GM18870 (cell line): Measurements from ENCODE around the gene TEX28.
"Not testable (repeated sequence)": the region's sequence is repeated elsewhere in the genome, so short reads cannot be mapped to it uniquely, and the experiment has no call there.

ENCODE experiments used
- ATAC-seq: cut with Tn5 transposase; IDR thresholded peaks from one replicate; pipeline ENCODE4 v1.9.1; 2021; ENCODE audit warnings: moderate library complexity; ENCODE audit not compliant: unreplicated experiment

TEX28 gene

DNA sequence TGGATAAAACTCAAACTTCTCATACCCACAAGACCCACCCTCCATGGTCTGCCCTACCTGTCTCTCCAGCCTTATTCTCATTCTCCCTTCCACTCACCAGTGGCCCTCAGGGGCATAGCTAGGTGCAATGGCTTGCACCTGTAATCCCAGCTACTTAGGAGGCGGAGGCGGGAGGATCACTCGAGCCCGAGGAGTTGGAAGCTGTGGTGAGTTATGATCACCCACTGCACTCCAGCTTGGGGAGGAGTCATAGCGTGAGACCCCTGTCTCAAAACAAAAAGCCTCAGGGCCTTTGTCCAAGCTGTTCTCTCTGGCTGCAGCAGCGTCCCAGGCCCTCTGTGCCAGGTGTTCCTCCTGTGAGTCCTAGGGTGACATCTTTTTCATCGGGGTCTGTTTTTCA, 17.2 kb upstream of the TEX28 start:
- ATAC-seq: no peak

DNA sequence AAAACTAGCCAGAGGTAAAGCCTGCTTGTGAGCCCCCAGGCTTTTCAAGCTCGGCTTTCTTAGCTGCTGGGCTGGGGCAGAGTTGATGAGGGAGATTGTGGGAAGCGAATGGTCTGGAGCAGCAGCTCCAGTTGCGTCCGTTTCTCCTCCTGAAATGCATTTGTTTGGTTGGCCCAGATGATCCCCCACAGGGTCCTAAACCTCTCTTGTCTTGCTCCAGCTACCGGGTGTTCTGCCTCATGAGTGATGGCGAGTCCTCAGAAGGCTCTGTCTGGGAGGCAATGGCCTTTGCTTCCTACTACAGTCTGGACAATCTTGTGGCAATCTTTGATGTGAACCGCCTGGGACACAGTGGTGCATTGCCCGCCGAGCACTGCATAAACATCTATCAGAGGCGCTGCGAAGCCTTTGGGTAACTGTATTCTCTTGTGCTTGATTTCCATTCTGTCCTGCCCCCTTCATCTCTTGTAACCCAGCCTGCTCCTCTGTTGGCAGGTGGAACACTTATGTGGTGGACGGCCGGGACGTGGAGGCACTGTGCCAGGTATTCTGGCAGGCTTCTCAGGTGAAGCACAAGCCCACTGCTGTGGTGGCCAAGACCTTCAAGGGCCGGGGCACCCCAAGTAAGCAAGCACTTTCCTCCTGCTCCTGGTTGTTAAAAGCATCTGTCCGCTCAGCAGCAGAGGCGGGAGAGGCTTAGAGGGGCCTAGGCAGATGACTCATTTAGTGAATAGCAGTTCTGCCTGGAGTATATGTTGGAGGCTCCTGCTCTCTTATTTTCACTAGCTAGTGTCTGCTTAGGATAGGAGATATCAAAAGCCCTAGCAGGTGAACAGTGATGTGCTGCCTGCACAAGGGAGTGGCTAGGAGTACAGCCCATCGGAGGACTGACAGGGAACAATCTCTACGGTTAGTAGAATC, 16.0 kb upstream of the TEX28 start:
- no peak for ATAC-seq

DNA sequence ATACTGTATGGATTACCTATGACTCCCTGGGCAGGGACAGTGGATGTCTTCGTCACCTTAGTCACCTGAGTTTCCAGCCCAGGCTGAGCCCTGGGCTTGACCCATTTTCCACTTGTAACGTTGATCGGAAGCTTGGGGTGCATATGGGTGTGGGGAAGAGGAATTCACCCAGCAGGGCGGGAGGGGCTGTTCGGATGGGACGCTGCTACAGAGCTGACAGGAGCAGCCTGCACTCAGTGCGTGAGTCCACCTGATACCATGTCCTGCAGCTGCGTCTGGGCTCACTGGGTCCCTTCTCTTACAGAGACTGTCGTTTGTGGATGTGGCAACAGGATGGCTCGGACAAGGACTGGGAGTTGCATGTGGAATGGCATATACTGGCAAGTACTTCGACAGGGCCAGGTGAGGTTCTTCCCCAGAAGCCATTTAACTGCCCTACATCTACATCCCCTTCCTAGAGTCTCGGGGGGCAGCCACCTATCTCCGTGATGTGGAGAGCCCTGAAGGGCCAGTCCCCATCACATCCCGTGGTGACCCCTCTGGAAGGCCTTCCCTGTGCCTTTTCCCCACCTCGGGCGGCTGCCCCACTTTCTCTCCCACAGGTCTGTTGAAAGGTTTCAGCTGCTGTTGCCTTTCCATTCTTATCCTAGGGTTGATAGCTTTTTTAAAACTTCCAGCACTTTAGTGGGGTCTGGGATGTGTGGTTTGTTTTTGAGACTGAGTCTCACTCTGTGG, 14.3 kb upstream of the TEX28 start:
- no peak for ATAC-seq

- no peak for ATAC-seq
These were observed 13.4 kb upstream of the TEX28 start for GRCh38 chrX:154308108-154308946.

- ATAC-seq: no peak
These were observed 12.3 kb upstream of the TEX28 start for GRCh38 chrX:154307202-154307601.

GRCh38 chrX:154305541-154306205, 10.7 kb upstream of the TEX28 start:
- no peak for ATAC-seq

GRCh38 chrX:154304846-154305245, 9.9 kb upstream of the TEX28 start:
- ATAC-seq: no peak

GRCh38 chrX:154303476-154303875, 8.6 kb upstream of the TEX28 start:
- no peak for ATAC-seq

GRCh38 chrX:154302998-154303397, 8.1 kb upstream of the TEX28 start:
- ATAC-seq: not testable (repeated sequence)

DNA sequence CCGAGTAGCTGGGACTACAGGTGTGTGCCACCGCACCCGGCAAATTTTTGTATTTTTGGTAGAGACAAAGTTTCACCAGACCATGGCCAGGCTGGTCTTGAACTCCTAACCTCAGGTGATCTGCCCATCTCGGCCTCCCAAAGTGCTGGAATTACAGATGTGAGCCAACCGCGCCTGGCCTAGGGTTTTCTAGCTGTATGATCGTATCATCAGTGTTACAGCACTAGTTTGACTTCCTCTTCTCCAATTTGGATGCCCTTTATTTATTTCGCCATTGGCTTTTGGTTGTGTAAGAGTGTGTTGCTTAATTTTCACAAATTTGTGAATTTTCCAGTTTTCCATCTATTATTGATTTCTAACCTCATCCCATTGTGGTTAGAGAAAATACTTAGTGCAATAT, 5.9 kb upstream of the TEX28 start:
- no peak for ATAC-seq

DNA sequence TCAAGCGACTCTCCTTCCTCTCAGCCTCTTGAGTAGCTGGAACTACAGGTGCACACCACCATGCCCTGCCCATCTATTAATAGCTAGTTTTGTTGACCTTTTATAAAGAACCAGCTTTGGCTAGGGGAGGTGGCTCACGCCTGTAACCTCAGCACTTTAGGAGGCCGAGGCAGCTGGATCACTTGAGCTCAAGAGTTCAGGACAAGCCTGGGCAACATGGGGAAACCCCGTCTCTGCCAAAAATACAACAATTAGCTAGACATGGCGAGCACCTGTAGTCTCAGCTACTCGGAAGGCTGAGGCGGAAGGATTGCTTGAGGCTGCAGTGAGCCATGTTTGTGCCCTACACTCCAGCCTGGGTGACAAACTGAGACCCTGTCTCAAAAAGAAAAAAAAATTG, 3.4 kb upstream of the TEX28 start:
- no peak for ATAC-seq

DNA sequence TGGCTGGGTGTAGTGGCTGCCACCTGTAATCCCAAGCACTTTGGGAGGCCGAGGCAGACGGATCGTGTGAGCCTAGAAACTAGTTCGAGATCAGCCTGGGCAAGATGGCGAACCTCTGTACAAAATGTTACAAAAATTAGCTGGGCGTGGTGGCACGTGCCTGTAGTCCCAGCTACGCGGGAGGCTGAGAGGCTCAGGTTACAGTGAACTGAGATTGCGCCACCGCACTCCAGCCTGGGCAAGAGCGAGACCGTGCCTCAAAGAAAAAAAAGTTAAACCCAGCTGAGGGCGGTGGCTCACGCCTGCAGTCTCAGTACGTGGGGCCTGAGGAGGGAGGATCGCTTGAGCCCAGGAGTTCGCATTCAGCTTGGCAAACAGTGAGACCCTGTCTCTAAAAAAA, 1.8 kb upstream of the TEX28 start:
- no peak for ATAC-seq

DNA sequence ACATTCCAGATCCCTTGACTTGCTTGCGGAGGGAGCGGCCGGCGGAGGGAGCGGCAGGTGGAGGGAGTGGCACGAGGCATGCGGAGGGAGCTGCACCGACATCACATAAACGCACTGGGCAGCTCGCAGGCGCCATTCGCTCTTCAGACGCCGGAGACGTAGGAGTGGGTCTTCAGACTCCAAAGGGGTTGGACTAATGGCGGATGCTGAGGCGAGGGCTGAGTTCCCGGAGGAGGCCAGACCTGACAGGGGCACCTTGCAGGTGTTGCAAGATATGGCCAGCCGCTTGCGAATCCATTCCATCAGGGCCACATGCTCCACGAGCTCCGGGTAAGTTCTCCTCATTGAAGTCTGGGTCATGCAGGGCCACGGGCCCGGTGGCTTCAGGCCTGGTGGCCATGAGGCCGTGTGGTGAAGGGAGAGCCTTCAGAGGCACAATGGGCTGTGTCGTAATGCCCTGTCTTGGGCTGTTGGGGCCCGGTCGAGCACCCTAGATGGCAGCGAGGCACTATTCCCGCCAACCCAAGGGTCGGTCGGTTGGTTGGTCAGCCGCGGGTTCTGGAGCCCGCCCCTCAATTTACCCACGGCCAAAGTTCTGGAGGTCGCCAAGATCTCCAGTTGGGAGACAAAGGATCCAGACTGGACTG, 863 bp upstream of the TEX28 start, which contains the start of gene TKTL1:
TSS of gene TKTL1 (plus strand) at position 132 of the 647 bp plus-strand sequence. CDS start at position 197, 65 bp downstream.
- no peak for ATAC-seq

GRCh38 chrX:154286406-154286805, 8.5 kb downstream of the TEX28 start:
- not testable (repeated sequence) for ATAC-seq

DNA sequence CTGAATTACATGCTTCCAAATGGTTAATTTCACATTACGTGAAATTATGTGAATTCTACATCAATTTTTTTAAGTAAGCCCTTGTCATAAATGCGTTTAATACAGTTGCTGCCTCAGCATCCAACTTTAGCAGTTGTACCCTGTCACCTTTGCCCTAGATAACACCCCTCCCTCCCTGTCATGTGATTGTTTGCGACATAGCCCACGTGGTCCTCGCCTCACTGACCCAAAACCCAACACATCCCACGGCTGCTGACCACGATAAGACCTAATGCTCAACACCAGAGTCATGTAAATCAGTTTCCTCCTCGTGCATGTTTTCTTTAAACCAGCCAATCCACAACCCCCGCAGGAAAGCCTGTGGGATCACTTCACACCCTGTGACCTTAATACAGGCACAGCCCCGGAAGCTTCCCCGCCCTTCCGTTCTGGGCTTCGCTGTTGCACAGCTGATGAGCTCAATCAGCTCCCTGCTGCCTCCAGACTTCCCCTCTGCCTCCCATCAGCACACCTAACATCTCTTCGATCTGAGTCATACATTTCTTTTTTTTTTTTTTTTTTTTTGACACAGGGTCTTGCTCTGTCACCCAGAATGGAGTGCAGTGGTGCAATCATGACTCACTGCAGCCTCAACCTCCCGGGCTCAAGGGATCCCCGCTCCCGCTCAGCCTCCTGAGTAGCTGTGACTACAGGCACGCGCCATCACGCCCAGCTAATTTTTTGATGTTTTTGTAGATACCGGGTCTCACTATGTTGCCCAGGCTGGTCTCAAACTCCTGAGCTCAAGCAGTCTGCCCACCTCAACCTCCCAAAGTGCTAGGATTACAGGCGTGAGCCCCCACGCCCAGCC, 10.2 kb downstream of the TEX28 start:
- ATAC-seq: not testable (repeated sequence)

DNA sequence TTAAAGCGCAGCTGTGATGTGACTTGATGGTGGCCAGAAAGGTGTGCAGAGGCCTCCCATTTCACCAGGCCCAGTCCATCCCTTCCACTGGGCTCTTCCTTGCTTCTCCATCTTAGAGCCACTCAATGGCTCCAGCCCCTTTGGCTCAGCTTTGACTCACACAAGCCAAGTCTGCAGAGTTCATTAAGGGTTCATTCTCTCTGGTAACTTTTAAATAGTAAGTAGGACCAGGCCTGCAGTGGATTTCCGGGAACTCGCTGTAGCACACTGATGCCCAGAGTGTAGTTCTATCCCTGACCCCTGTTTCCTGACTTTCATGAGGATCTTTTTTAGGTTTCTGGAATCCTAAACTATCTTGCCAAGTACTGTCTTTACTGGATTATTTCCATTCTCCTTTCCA, 25.7 kb downstream of the TEX28 start:
- ATAC-seq: not testable (repeated sequence)

DNA sequence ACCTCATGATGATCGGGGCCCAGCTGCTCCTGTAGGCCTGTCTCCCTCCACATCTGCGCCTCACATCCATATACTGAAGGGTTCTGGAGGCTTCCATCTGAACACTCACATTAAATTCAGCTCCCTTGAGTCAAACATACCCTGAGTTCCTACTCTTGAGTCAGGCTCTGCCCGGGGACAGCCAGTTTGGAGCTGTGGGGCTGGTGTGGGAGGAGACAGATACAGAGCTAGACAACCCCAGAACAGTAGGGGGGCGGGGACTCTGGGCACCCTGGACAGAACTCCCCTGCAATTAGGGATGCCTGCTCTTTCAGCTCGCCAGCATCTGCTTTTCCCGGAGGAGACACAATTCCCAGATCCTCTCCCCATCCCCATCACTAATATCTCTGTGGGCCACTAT, 31.9 kb downstream of the TEX28 start:
- ATAC-seq: not testable (repeated sequence)

DNA sequence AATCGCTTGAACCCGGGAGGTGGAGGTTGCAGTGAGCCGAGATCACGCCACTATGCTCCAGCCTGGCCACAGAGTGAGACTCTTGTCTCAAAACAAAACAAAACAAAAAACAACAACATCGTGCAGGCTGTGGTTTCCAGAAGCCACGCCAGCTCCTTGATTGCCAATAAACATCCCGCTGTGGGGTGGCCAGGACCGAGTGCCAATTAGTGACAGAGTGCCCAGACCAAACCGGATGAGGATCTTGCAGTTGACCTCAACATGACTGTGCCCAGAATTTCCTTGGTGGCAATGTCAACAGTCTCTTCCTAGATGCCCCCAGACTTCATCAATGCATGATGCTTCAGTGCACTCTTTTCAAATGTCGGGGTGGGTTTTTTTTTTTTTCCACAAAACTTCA, 36.2 kb downstream of the TEX28 start:
- ATAC-seq: not testable (repeated sequence)

GRCh38 chrX:154257282-154257681, 37.6 kb downstream of the TEX28 start, which contains the start of gene OPN1MW3:
OPN1MW3 (plus strand) TSS chrX:154257582; CDS start chrX:154257620, 38 bp downstream.
- not testable (repeated sequence) for ATAC-seq
